A673 (cell line): ENCODE data around the gene VTCN1. TPM values are rescaled to one million over a fixed set of nuclear protein-coding genes. Genes with fewer than 3 reads are reported as not detected.

Source experiments
- BruUV-seq: library from RNA; stranded (reverse); fragments of 400-500 nt; replicated peaks from 2 replicates; lab custom pipeline; 2021; lab: Mats Ljungman, UMichigan
- CTCF ChIA-PET: fragments of 300-600 bp; sonication (Branson Sonifier 250); formaldehyde crosslinking; loops from one replicate; lab custom pipeline; 2022; ENCODE audit warnings: antibody characterized with exemption; lab: Charles Lee
- POLR2A ChIA-PET: fragments of 300-600 bp; sonication (Branson Sonifier 250); formaldehyde crosslinking; loops from one replicate; lab custom pipeline; 2022; ENCODE audit warnings: antibody characterized with exemption; ENCODE audit not compliant: low non-redundant PET; lab: Charles Lee
- DNase-seq: peaks from one replicate; pipeline ENCODE4 v3.0.0-alpha.2; 2015; ENCODE audit warnings: low spot score
- H3K27ac ChIP-seq: fragments of 200-600 bp; sonication (generic); 2 replicates; pipeline ENCODE4 v1.5.1; 2016; ENCODE audit warnings: mixed run types, low read depth, mild to moderate bottlenecking, mixed read lengths, antibody characterized with exemption, low read length; ENCODE audit not compliant: poor library complexity, severe bottlenecking
- H3K27me3 ChIP-seq: fragments of 200-600 bp; sonication (generic); replicated peaks from 2 replicates; pipeline ENCODE4 v1.6.1; 2017; ENCODE audit warnings: mixed run types, low read depth, mild to moderate bottlenecking, mixed read lengths, antibody characterized with exemption, low read length; ENCODE audit not compliant: insufficient read depth, poor library complexity
- H3K36me3 ChIP-seq: fragments of 200-600 bp; sonication (generic); 2 replicates; pipeline ENCODE4 v1.6.1; 2016; ENCODE audit warnings: mixed run types, mild to moderate bottlenecking, mixed read lengths, antibody characterized with exemption, low read length; ENCODE audit not compliant: insufficient read depth, poor library complexity, severe bottlenecking
- H3K4me1 ChIP-seq: fragments of 200-600 bp; sonication (generic); 2 replicates; pipeline ENCODE4 v1.6.1; 2017; ENCODE audit warnings: mixed run types, mild to moderate bottlenecking, mixed read lengths, antibody characterized with exemption, low read length; ENCODE audit not compliant: insufficient read depth, poor library complexity, severe bottlenecking
- H3K4me3 ChIP-seq: fragments of 200-600 bp; sonication (generic); 2 replicates; pipeline ENCODE4 v1.5.1; 2016; ENCODE audit warnings: low read depth, mixed run types, mild to moderate bottlenecking, mixed read lengths, low read length; ENCODE audit not compliant: poor library complexity, severe bottlenecking
- H3K9me3 ChIP-seq: fragments of 200-600 bp; sonication (generic); 2 replicates; pipeline ENCODE4 v1.6.1; 2016; ENCODE audit warnings: mixed run types, low read depth, mild to moderate bottlenecking, mixed read lengths, antibody characterized with exemption, low read length; ENCODE audit not compliant: poor library complexity, severe bottlenecking
- CTCF ChIP-seq: fragments of 300-800, 200-600 bp; sonication (generic); conservative IDR thresholded peaks from 2 replicates; pipeline ENCODE4 v1.5.1; 2017; ENCODE audit warnings: low read depth, mild to moderate bottlenecking, antibody characterized with exemption, low read length, moderate library complexity, mixed read lengths
- EZH2 ChIP-seq: fragments of 200-600 bp; sonication (generic); IDR thresholded peaks from 2 replicates; pipeline ENCODE4 v1.6.1; 2017; ENCODE audit warnings: borderline replicate concordance, low read depth, mild to moderate bottlenecking, mixed read lengths, antibody characterized with exemption, low read length; ENCODE audit not compliant: poor library complexity, severe bottlenecking
- intact Hi-C: fragments of 100-400 bp; cut with micrococcal nuclease; formaldehyde crosslinking; loops from one replicate; pipeline ENCODE4 v1.10.0; 2022; ENCODE audit not compliant: unreplicated experiment
- total RNA-seq: library from RNA; stranded (reverse); gene quantifications from 2 replicates; pipeline ENCODE4 v1.2.3, GENCODE V29; 2021

Gene VTCN1
- total RNA-seq, 1 experiment from 2014 or later = not detected

DNA sequence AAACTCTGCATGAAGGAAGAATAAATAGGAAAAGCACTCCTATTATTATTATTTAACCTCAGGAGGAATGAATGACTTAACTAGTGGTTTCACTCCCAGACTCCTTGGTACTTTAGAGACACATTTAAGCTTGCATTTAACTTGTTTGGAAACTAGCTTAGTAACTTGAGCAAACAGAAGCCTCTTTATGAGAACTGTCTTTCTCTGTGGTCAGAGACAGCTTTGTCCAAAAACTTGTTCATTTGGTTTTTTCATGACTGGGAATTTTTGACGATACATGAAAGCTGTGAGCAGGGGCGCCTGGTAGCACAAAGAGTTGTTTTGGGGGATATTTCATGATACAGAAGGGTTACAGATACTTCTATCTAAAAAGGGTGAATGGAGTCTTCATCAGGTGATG, 33.6 kb upstream of the VTCN1 start:
- ChIA-PET CTCF (no interaction called here), POLR2A (no interaction called here)
- no peaks in the 10 kb centered on the region for H3K9me3 ChIP-seq
- no peaks in the 10 kb centered on the region for H3K36me3 ChIP-seq
- no peak overlapping the region for H3K27ac ChIP-seq
- H3K27me3 ChIP-seq = peaks cover 12% of the 10 kb centered on the region
- intact Hi-C loops = no loop called here
- no peak overlapping the region for H3K4me3 ChIP-seq
- no peak for DNase-seq
- BruUV-seq = no TSS peak
- TF ChIP-seq CTCF = no peak
- H3K4me1 ChIP-seq = no peaks in the 10 kb centered on the region

- H3K27ac ChIP-seq = no peak overlapping the region
- no peak for DNase-seq
- BruUV-seq = no TSS peak
- no peaks in the 10 kb centered on the region for H3K4me1 ChIP-seq
- intact Hi-C loops = no loop called here
- CTCF ChIA-PET = no interaction called here
- peaks cover 11% of the 10 kb centered on the region for H3K27me3 ChIP-seq
- POLR2A ChIA-PET = no interaction called here
- no peaks in the 10 kb centered on the region for H3K36me3 ChIP-seq
- TF ChIP-seq EZH2 (no peak), CTCF (no peak)
- no peaks in the 10 kb centered on the region for H3K9me3 ChIP-seq
- no peak overlapping the region for H3K4me3 ChIP-seq
Observed at GRCh38 chr1:117241512-117241911, 30.8 kb upstream of the VTCN1 start.

DNA sequence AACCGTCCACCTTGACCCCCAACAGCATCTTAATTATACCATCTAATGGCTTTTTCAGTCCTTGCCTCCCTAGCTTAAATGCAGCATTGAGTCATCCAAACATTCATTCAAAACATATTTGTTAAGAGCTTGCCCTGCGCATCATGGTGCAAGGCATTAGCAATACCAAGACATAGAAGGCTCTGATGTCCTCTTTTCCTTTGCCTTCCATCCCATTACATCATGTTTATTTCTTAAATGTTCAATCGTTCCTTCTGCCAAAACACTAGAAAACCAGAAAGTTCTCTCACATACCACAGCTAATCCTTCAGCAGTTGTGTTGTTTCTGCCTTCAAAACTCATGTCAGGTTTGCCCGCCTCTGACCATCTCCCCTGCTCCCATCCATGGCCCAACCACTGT, 29.8 kb upstream of the VTCN1 start:
- ChIA-PET CTCF (no interaction called here), POLR2A (interaction anchor here (0.6 kb wide), 1 partner anchor 86 kb away, joined by 3 read pairs; no protein-coding TSS in a partner anchor)
- TF ChIP-seq EZH2 (no peak), CTCF (no peak)
- Histone ChIP-seq H3K36me3 (no peaks in the 10 kb centered on the region), H3K4me1 (no peaks in the 10 kb centered on the region), H3K4me3 (no peak overlapping the region), H3K27me3 (peaks cover 3% of the 10 kb centered on the region), H3K9me3 (no peaks in the 10 kb centered on the region), H3K27ac (no peak overlapping the region)
- intact Hi-C loops = no loop called here
- no peak for DNase-seq
- no TSS peak for BruUV-seq
